Pancreas (tissue), 10 donors: ENCODE results near the gene CDH4. TPM values are rescaled to one million over a fixed set of nuclear protein-coding genes. Genes with fewer than 3 reads are reported as not detected.

Experiments
- ATAC-seq, 4 donors: fragments of 200-7000 bp; cut with Tn5 transposase; one replicate each; pipeline versions ENCODE4 v1.8.0 to v1.9.1; 2020; ENCODE audit warnings: mild to moderate bottlenecking in 4 of 4, moderate library complexity in 4 of 4
- DNase-seq, 6 donors: peaks; one replicate each; pipeline ENCODE4 v3.0.0-alpha.2; 2020
- FAIRE-seq: peaks from 2 replicates; lab custom pipeline; 2012; peaks lifted over from hg19 to GRCh38; lab: Jason Lieb, UNC
- H3K27ac ChIP-seq, 4 donors: fragments of 200-600 bp; sonication (generic); 1 replicate in 3 of 4; 2 replicates in 1 of 4; pipeline versions ENCODE4 v1.5.0 to v1.8.0; 2020
- H3K27me3 ChIP-seq, 4 donors: fragments of 200-600 bp; one replicate each; pipeline ENCODE4 v1.8.0; 2021
- H3K36me3 ChIP-seq, 3 donors: fragments of 200-600 bp; sonication (generic) in 1 of 3; one replicate each; pipeline versions ENCODE4 v1.5.0 to v1.8.0; 2020 to 2021
- H3K4me1 ChIP-seq, 3 donors: fragments of 200-600 bp; one replicate each; pipeline ENCODE4 v1.8.0; 2021
- H3K4me3 ChIP-seq, 4 donors: fragments of 200-600 bp; sonication (generic) in 2 of 4; one replicate each; pipeline versions ENCODE4 v1.5.0 to v1.8.0; 2020 to 2021
- H3K9me3 ChIP-seq, 4 donors: fragments of 200-600 bp; one replicate each; pipeline ENCODE4 v1.8.0; 2021
- CTCF ChIP-seq, 4 donors: fragments of 200-600 bp; sonication (generic) in 3 of 4; IDR thresholded peaks; one replicate each; pipeline versions ENCODE4 v1.5.0 to v1.8.0; 2021; ENCODE audit warnings: antibody characterized with exemption in 4 of 4
- WGBS, 2 donors: extraction: QIAGEN DNeasy Blood & Tissue Kit; methylation state at CpG; one replicate each; pipeline ENCODE4 v1.1.7; 2013; 5-methylcytosine and 5-hydroxymethylcytosine counted together
- intact Hi-C, 3 donors: fragments of 100-400 bp; cut with DNase I; formaldehyde crosslinking; loops; one replicate each; pipeline versions ENCODE4 v1.11.1 to v1.14.2; 2022
- polyA plus RNA-seq, 2 donors: library from polyadenylated mRNA; stranded (reverse); fragments of 200-250 nt; gene quantifications; one replicate each; pipeline ENCODE4 v1.2.3, GENCODE V29; 2013
- total RNA-seq, 6 donors: library from RNA; stranded (reverse); fragmentation: NEBNext Ultra II Directional in 4 of 6; extraction: Animal tissue kit (Norgen Biotek cat#: 25700) in 4 of 6; gene quantifications; one replicate each; pipeline versions ENCODE4 v1.2.1 to v1.2.4, GENCODE V29; 2021 to 2023
- donor health status: healthy with polysubstance abuse.
- donor health status: DM: no; HTN: no; CAD: no; lungs with moderate emphysema.
- donor health status: DM: no; HTN: no; CAD: no.
- donor health status: control.
- donor health status: control.
- donor health status: Bipolar disorder and iron deficiency.
- donor health status: DM: yes; HTN: yes; CAD: no.
- donor health status: DM: no; HTN: no; CAD: no.
- donor health status: DM: no; HTN: no; CAD: no.
- donor health status: DM: yes; HTN: yes; CAD: no.

Gene CDH4
- total and polyA plus RNA-seq, 8 donors, result 0.04 to 1.4 (median 0.27) TPM

GRCh38 chr20:61667056-61667792 is 415.2 kb downstream of the CDH4 start:
- intact Hi-C loops, result no loop called here
- 63 to 79% methylated on average over 20 of the region's 20 CpGs for WGBS, 2 donors
- no peak overlapping the region for H3K4me3 ChIP-seq
- FAIRE-seq (no peak), DNase-seq (no peak), ATAC-seq (no peak)
- no peak overlapping the region for H3K27ac ChIP-seq
- no peaks in the 10 kb centered on the region for H3K9me3 ChIP-seq
- TF ChIP-seq CTCF (IDR thresholded peaks at IDR 0.05), result no peak
- H3K36me3 ChIP-seq, result no peaks in the 10 kb centered on the region
- no peaks in the 10 kb centered on the region for H3K4me1 ChIP-seq
- H3K27me3 ChIP-seq, result no peaks in the 10 kb centered on the region

- no peak for DNase-seq
- WGBS, 2 donors, result 53 to 56% methylated on average over 9 of the region's 9 CpGs
- intact Hi-C loops, result no loop called here
- ATAC-seq, result no peak
- no peak for FAIRE-seq
- TF ChIP-seq CTCF (IDR thresholded peaks at IDR 0.05), result no peak
- Histone ChIP-seq H3K4me3 (no peak overlapping the region), H3K27me3 (no peaks in the 10 kb centered on the region), H3K27ac (no peak overlapping the region), H3K36me3 (no peaks in the 10 kb centered on the region), H3K9me3 (no peaks in the 10 kb centered on the region), H3K4me1 (no peaks in the 10 kb centered on the region)
These were observed 416.1 kb downstream of the CDH4 start for GRCh38 chr20:61668065-61668650.

- H3K4me3 ChIP-seq, result no peak overlapping the region
- H3K27me3 ChIP-seq, result no peaks in the 10 kb centered on the region
- no peak for TF ChIP-seq CTCF (IDR thresholded peaks at IDR 0.05)
- H3K9me3 ChIP-seq, result no peaks in the 10 kb centered on the region
- 69 to 81% methylated on average over 19 to 20 of the region's 20 CpGs for WGBS, 2 donors
- DNase-seq (no peak), FAIRE-seq (no peak), ATAC-seq (no peak)
- H3K27ac ChIP-seq, result no peak overlapping the region
- H3K36me3 ChIP-seq, result no peaks in the 10 kb centered on the region
- H3K4me1 ChIP-seq, result no peaks in the 10 kb centered on the region
- intact Hi-C loops, result no loop called here
These were observed 416.9 kb downstream of the CDH4 start for GRCh38 chr20:61668771-61669503.

GRCh38 chr20:61670274-61670673 is 418.2 kb downstream of the CDH4 start:
- Histone ChIP-seq H3K27me3 (no peaks in the 10 kb centered on the region), H3K27ac (no peak overlapping the region), H3K4me3 (no peak overlapping the region), H3K9me3 (no peaks in the 10 kb centered on the region), H3K4me1 (no peaks in the 10 kb centered on the region), H3K36me3 (no peaks in the 10 kb centered on the region)
- intact Hi-C loops, result no loop called here
- FAIRE-seq, result no peak
- 34 to 60% methylated on average over 3 of the region's 3 CpGs for WGBS, 2 donors
- TF ChIP-seq CTCF (IDR thresholded peaks at IDR 0.05), result no peak
- DNase-seq, result no peak
- ATAC-seq, result no peak
